Osteocyte (in vitro differentiated cells): ENCODE measurements around the gene OXNAD1. TPM values are rescaled to one million over a fixed set of nuclear protein-coding genes. Genes with fewer than 3 reads are reported as not detected.
A peak's percentile ranks its signal among the peaks of the same experiment; 100 is the strongest.

Source experiments
- DNase-seq: peaks from one replicate; pipeline ENCODE4 v3.0.0; 2021; ENCODE audit warnings: mixed read lengths; ENCODE audit not compliant: unreplicated experiment; ENCODE audit errors: extremely low spot score
- H3K27ac Mint-ChIP-seq: one replicate; pipeline ENCODE4 v1.8.0; 2021; ENCODE audit warnings: mild to moderate bottlenecking, mixed read lengths; ENCODE audit not compliant: unreplicated experiment
- H3K27me3 Mint-ChIP-seq: one replicate; pipeline ENCODE4 v1.8.0; 2021; ENCODE audit warnings: mixed read lengths; ENCODE audit not compliant: unreplicated experiment
- H3K36me3 Mint-ChIP-seq: one replicate; pipeline ENCODE4 v1.8.0; 2021; ENCODE audit warnings: mixed read lengths; ENCODE audit not compliant: unreplicated experiment
- H3K4me1 Mint-ChIP-seq: one replicate; pipeline ENCODE4 v1.8.0; 2021; ENCODE audit warnings: mixed read lengths; ENCODE audit not compliant: unreplicated experiment
- H3K4me3 Mint-ChIP-seq: one replicate; pipeline ENCODE4 v1.8.0; 2021; ENCODE audit warnings: mild to moderate bottlenecking, moderate library complexity, mixed read lengths; ENCODE audit not compliant: unreplicated experiment
- H3K9me3 Mint-ChIP-seq: one replicate; pipeline ENCODE4 v1.8.0; 2021; ENCODE audit warnings: mixed read lengths; ENCODE audit not compliant: unreplicated experiment
- total RNA-seq: library from RNA; stranded (reverse); gene quantifications from 2 replicates; pipeline ENCODE4 v1.2.1, GENCODE V29; 2021
- TF ChIP-seq, protein P1 (sequence below): fragments of 200-600 bp; sonication (generic); IDR thresholded peaks from 2 replicates; pipeline ENCODE4 v1.5.0; 2021; ENCODE audit warnings: antibody characterized with exemption, mild to moderate bottlenecking, moderate library complexity

OXNAD1 gene
- total RNA-seq, 1 donor from 2014 or later = 10.8 TPM

DNA sequence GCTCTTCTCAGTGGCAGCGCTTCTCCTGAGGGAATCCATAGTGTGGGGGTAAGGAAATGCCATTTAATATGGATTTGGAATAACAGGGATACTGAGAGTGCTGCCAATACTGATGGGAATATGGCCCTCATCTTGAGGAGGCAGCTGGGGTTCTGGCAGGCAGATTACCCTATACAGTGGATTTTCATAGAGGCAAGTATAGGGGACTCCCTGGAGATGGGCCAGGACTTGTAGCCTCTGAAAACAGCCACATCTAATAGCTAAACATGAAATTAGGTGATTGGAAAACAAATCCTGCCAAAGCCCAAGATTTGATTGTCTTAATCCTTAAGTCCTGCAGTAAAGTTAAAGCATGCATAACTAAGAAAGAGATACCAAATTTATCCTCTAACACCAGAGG is 31.2 kb upstream of the OXNAD1 start:
- TF ChIP-seq, protein P1, sequence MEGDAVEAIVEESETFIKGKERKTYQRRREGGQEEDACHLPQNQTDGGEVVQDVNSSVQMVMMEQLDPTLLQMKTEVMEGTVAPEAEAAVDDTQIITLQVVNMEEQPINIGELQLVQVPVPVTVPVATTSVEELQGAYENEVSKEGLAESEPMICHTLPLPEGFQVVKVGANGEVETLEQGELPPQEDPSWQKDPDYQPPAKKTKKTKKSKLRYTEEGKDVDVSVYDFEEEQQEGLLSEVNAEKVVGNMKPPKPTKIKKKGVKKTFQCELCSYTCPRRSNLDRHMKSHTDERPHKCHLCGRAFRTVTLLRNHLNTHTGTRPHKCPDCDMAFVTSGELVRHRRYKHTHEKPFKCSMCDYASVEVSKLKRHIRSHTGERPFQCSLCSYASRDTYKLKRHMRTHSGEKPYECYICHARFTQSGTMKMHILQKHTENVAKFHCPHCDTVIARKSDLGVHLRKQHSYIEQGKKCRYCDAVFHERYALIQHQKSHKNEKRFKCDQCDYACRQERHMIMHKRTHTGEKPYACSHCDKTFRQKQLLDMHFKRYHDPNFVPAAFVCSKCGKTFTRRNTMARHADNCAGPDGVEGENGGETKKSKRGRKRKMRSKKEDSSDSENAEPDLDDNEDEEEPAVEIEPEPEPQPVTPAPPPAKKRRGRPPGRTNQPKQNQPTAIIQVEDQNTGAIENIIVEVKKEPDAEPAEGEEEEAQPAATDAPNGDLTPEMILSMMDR = no peak
- no peaks in the 10 kb centered on the region for H3K9me3 Mint-ChIP-seq
- H3K4me1 Mint-ChIP-seq = no peaks in the 10 kb centered on the region
- no peak for DNase-seq
- H3K4me3 Mint-ChIP-seq = no peak overlapping the region
- peaks cover 7% of the 10 kb centered on the region for H3K27me3 Mint-ChIP-seq
- H3K27ac Mint-ChIP-seq = no peak overlapping the region
- no peaks in the 10 kb centered on the region for H3K36me3 Mint-ChIP-seq

- Mint-ChIP-seq H3K36me3 (no peaks in the 10 kb centered on the region), H3K9me3 (no peaks in the 10 kb centered on the region), H3K4me3 (no peak overlapping the region), H3K27ac (no peak overlapping the region), H3K4me1 (peaks cover under 1% of the 10 kb centered on the region), H3K27me3 (peaks cover 4% of the 10 kb centered on the region)
- no peak for DNase-seq
- TF ChIP-seq, protein P1 = no peak
Observed at GRCh38 chr3:16234281-16234680, 30.7 kb upstream of the OXNAD1 start.

DNA sequence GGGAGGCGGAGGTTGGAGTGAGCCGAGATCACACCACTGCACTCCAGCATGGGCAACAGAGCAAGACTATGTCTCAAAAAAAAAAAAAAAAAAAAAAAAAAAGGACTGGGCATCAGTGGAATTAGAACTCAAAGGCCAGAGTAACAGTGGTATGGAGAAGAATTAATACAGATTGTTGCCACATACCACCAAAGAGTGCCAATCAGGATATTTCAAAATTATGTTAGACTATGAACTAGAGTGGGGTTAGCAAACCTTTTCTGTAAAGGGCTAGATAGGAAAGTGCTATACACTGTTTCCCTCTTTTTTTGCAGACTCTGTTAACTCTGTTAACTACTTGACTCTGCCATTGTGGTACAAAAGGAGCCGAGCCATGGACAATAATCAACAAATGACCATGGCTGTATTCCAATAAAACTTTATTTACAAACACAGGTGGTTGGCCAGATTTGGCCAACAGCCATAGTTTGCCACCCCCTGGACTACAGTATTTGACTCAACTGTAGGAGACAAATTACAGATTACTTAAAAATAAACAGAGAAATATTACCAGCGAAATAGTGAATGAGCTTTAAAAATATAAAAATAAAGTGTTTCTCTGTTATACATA is 28.9 kb upstream of the OXNAD1 start:
- TF ChIP-seq, protein P1 = no peak
- Mint-ChIP-seq H3K27ac (no peak overlapping the region), H3K9me3 (no peaks in the 10 kb centered on the region), H3K4me1 (peaks cover 14% of the 10 kb centered on the region), H3K27me3 (no peaks in the 10 kb centered on the region), H3K4me3 (no peak overlapping the region), H3K36me3 (no peaks in the 10 kb centered on the region)
- DNase-seq = no peak

DNA sequence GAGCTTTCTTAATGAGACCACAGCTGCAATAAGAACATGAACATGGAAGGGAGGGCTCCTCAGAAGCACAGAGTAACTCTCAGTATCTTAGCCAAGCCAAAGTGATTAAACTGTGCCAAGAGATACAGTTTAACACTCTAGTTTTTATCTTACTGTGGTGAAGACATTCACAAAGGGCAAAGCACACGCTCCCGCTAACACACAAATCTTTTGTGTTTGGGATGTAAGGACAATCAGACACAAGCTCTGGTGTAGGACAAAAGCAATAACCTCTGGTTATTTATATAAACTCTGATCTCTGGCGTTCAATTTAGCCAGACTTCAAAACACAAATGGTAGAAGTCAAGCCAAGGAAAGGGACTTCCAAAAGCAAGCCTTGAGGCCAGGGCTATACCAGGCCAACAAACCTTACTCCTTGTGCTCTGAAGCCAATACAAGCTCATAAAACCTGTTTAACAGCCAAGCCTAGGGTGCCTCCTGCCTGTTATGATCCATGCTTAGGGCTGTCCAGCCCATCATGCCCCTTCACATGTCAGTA is 28.1 kb upstream of the OXNAD1 start:
- Mint-ChIP-seq H3K4me1 (peaks cover 14% of the 10 kb centered on the region), H3K9me3 (no peaks in the 10 kb centered on the region), H3K4me3 (no peak overlapping the region), H3K27ac (no peak overlapping the region), H3K27me3 (no peaks in the 10 kb centered on the region), H3K36me3 (no peaks in the 10 kb centered on the region)
- no peak for DNase-seq
- TF ChIP-seq, protein P1 = no peak

DNA sequence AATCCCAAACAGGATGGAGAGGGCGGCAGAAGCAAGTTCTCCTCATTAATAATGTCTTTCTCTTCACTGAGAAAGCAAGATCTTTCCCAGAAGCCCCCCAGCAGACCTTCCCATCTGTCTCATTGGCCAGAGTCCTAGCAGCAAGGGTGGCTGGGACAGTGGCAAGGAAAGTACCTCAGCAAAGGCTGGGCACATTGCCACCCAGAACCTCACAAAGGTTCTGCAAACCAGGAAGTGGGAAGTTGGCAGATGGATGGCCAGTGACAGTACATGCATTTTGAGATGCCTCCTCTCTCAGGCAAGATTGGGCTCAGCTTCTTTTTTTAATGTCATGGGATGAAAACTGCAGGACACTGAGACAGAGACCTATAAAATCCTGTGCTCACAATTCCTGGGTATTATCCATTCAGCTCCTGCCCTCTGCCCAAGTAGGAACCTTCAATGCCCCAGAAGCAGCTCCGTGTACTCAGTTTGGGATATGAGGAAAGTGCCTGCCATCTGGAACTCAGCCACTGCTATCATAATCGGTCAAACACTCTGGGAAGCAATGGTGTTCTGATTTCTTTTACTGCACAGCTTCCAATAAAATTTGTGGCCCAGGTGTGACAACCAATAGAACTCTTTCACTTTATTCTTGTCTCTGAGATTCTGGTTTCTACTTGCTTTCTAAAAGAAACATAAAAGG is 25.8 kb upstream of the OXNAD1 start:
- Mint-ChIP-seq H3K4me3 (no peak overlapping the region), H3K27ac (peak overlapping the region; percentile 8), H3K4me1 (peaks cover 14% of the 10 kb centered on the region), H3K27me3 (no peaks in the 10 kb centered on the region), H3K36me3 (no peaks in the 10 kb centered on the region), H3K9me3 (no peaks in the 10 kb centered on the region)
- TF ChIP-seq, protein P1 = no peak
- DNase-seq = no peak
